ENCODE results near the gene PGM5.
"Not testable (repeated sequence)": the region's sequence is repeated elsewhere in the genome, so short reads cannot be mapped to it uniquely, and the experiment has no call there.

DNA sequence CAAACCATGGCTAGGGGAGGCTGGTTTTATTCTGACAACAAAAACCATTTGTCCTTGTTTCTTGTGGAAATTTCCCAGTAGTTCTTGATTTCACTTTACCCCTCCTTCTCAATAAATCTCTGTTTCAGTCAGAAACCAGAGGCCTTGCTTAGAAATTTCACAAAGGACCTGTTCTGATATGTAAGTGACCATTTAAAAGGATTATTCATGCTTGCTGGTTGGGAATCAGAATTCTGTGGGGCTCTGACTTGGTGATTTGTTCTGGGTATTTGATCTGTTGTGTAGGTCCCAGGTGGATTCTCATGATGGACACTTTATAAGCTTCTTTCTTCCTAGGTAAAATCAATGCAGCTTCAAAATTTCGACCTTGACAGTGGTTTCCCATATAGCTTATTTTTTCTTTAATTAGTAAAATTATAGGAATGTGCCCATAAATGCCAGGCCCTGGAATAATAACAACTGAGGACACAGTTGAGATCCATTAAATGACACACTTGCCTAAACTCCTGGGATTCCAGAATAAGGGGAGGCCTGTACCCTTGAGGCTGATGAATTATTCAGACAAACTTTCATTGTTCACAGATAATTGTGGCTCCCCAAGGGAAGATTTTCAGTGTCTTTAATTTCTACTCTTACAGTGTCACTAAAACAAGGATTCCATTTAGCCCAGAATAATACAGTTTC is 40.1 kb downstream of the PGM5 start:
- TF ChIP-seq, protein P1, sequence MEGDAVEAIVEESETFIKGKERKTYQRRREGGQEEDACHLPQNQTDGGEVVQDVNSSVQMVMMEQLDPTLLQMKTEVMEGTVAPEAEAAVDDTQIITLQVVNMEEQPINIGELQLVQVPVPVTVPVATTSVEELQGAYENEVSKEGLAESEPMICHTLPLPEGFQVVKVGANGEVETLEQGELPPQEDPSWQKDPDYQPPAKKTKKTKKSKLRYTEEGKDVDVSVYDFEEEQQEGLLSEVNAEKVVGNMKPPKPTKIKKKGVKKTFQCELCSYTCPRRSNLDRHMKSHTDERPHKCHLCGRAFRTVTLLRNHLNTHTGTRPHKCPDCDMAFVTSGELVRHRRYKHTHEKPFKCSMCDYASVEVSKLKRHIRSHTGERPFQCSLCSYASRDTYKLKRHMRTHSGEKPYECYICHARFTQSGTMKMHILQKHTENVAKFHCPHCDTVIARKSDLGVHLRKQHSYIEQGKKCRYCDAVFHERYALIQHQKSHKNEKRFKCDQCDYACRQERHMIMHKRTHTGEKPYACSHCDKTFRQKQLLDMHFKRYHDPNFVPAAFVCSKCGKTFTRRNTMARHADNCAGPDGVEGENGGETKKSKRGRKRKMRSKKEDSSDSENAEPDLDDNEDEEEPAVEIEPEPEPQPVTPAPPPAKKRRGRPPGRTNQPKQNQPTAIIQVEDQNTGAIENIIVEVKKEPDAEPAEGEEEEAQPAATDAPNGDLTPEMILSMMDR (IDR thresholded peaks at IDR 0.05 in 2 of 3, conservative IDR thresholded peaks at IDR 0.05 in 1 of 3; ENCODE audit: borderline replicate concordance in 1 of 3, insufficient read depth in 1 of 3, low read depth in 2 of 3, low read length in 2 of 3): not testable (repeated sequence)
- not testable (repeated sequence) for TF ChIP-seq SP1 (IDR thresholded peaks at IDR 0.05; ENCODE audit: low read depth); EZH2 (IDR thresholded peaks at IDR 0.05); POLR2AphosphoS5 (IDR thresholded peaks at IDR 0.05; ENCODE audit: low read depth, low read length); POLR2A (IDR thresholded peaks at IDR 0.05; ENCODE audit: borderline replicate concordance, extremely low read depth, insufficient read depth, insufficient read length); SRF (IDR thresholded peaks at IDR 0.05; ENCODE audit: low read depth); JUND (IDR thresholded peaks at IDR 0.05); ZNF274 (IDR thresholded peaks at IDR 0.05; ENCODE audit: low read depth, low read length)
- TF ChIP-seq, protein P2, sequence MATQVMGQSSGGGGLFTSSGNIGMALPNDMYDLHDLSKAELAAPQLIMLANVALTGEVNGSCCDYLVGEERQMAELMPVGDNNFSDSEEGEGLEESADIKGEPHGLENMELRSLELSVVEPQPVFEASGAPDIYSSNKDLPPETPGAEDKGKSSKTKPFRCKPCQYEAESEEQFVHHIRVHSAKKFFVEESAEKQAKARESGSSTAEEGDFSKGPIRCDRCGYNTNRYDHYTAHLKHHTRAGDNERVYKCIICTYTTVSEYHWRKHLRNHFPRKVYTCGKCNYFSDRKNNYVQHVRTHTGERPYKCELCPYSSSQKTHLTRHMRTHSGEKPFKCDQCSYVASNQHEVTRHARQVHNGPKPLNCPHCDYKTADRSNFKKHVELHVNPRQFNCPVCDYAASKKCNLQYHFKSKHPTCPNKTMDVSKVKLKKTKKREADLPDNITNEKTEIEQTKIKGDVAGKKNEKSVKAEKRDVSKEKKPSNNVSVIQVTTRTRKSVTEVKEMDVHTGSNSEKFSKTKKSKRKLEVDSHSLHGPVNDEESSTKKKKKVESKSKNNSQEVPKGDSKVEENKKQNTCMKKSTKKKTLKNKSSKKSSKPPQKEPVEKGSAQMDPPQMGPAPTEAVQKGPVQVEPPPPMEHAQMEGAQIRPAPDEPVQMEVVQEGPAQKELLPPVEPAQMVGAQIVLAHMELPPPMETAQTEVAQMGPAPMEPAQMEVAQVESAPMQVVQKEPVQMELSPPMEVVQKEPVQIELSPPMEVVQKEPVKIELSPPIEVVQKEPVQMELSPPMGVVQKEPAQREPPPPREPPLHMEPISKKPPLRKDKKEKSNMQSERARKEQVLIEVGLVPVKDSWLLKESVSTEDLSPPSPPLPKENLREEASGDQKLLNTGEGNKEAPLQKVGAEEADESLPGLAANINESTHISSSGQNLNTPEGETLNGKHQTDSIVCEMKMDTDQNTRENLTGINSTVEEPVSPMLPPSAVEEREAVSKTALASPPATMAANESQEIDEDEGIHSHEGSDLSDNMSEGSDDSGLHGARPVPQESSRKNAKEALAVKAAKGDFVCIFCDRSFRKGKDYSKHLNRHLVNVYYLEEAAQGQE (IDR thresholded peaks at IDR 0.05; ENCODE audit: low read depth): not testable (repeated sequence)
- TF ChIP-seq, protein P3, sequence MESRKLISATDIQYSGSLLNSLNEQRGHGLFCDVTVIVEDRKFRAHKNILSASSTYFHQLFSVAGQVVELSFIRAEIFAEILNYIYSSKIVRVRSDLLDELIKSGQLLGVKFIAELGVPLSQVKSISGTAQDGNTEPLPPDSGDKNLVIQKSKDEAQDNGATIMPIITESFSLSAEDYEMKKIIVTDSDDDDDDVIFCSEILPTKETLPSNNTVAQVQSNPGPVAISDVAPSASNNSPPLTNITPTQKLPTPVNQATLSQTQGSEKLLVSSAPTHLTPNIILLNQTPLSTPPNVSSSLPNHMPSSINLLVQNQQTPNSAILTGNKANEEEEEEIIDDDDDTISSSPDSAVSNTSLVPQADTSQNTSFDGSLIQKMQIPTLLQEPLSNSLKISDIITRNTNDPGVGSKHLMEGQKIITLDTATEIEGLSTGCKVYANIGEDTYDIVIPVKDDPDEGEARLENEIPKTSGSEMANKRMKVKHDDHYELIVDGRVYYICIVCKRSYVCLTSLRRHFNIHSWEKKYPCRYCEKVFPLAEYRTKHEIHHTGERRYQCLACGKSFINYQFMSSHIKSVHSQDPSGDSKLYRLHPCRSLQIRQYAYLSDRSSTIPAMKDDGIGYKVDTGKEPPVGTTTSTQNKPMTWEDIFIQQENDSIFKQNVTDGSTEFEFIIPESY (IDR thresholded peaks at IDR 0.05; ENCODE audit: extremely low read depth, insufficient replicate concordance, low read length): not testable (repeated sequence)
- TF ChIP-seq, protein P4, sequence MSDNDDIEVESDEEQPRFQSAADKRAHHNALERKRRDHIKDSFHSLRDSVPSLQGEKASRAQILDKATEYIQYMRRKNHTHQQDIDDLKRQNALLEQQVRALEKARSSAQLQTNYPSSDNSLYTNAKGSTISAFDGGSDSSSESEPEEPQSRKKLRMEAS (IDR thresholded peaks at IDR 0.05): not testable (repeated sequence)
